Measurements from ENCODE around the gene PAX3.

PAX3 gene

GRCh38 chr2:222283634-222284033 is 15.2 kb downstream of the PAX3 start:
- TF ChIP-seq FOXM1 (IDR thresholded peaks at IDR 0.05; ENCODE audit: borderline replicate concordance): no peak
- no peak for TF ChIP-seq TARDBP (IDR thresholded peaks at IDR 0.05)
- no peak for DNase-seq (ENCODE audit: extremely low spot score)
- ChIA-PET CTCF (interaction anchor here (0.6 kb wide), 1 partner anchor 36 kb away, joined by 4 read pairs; no protein-coding TSS in a partner anchor), POLR2A (interaction anchor here (1.0 kb wide), 1 partner anchor 9 kb away, joined by 3 read pairs; no protein-coding TSS in a partner anchor)

DNA sequence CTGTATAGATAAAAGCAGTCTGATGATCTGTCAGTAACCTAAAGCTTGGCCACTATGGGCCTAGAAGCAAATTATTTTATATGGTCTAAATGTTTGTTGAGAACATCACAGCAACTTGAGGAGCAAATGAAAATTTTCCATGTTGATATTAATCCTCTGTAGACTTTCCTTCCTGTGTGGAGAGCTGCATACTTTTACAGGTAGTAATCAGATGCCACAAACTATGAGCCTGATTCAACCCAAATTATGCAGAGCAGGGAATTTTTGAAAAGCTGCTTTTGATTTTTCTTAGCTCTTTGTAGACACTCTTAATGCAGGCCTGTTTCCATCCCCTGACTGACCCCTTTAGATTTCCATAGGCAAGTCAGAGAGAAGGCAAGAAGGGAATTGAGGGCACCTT is 17.3 kb downstream of the PAX3 start:
- ChIA-PET CTCF (no interaction called here), POLR2A (no interaction called here)
- DNase-seq (ENCODE audit: extremely low spot score): no peak
- TF ChIP-seq, protein P1, sequence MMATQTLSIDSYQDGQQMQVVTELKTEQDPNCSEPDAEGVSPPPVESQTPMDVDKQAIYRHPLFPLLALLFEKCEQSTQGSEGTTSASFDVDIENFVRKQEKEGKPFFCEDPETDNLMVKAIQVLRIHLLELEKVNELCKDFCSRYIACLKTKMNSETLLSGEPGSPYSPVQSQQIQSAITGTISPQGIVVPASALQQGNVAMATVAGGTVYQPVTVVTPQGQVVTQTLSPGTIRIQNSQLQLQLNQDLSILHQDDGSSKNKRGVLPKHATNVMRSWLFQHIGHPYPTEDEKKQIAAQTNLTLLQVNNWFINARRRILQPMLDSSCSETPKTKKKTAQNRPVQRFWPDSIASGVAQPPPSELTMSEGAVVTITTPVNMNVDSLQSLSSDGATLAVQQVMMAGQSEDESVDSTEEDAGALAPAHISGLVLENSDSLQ (IDR thresholded peaks at IDR 0.05): no peak
- TF ChIP-seq BHLHE40 (IDR thresholded peaks at IDR 0.05; ENCODE audit: borderline replicate concordance) (no peak), SUZ12 (IDR thresholded peaks at IDR 0.05) (no peak), FOXK2 (IDR thresholded peaks at IDR 0.05) (no peak), ZNF384 (IDR thresholded peaks at IDR 0.05) (no peak), LEF1 (IDR thresholded peaks at IDR 0.05; ENCODE audit: borderline replicate concordance) (no peak), FOXM1 (IDR thresholded peaks at IDR 0.05; ENCODE audit: borderline replicate concordance) (no peak), CTBP1 (IDR thresholded peaks at IDR 0.05; ENCODE audit: borderline replicate concordance) (no peak), ELF4 (IDR thresholded peaks at IDR 0.05) (no peak), NFRKB (IDR thresholded peaks at IDR 0.05) (no peak), HDGF (IDR thresholded peaks at IDR 0.05; ENCODE audit: borderline replicate concordance) (no peak), SP1 (IDR thresholded peaks at IDR 0.05) (no peak), TARDBP (IDR thresholded peaks at IDR 0.05) (no peak), FOXA1 (IDR thresholded peaks at IDR 0.05) (no peak)

- ChIA-PET POLR2A (no interaction called here), CTCF (interaction anchor here (0.6 kb wide), 1 partner anchor 15 kb away, joined by 3 read pairs; no protein-coding TSS in a partner anchor)
- TF ChIP-seq SUZ12 (IDR thresholded peaks at IDR 0.05) (no peak), ARNT (IDR thresholded peaks at IDR 0.05) (no peak), SP1 (IDR thresholded peaks at IDR 0.05) (no peak), FOXM1 (IDR thresholded peaks at IDR 0.05; ENCODE audit: borderline replicate concordance) (no peak), TARDBP (IDR thresholded peaks at IDR 0.05) (no peak), ZNF384 (IDR thresholded peaks at IDR 0.05) (no peak), NFRKB (IDR thresholded peaks at IDR 0.05) (no peak), BHLHE40 (IDR thresholded peaks at IDR 0.05; ENCODE audit: borderline replicate concordance) (no peak), FOXA1 (IDR thresholded peaks at IDR 0.05) (no peak), L3MBTL2 (conservative IDR thresholded peaks at IDR 0.05) (no peak), ELF4 (IDR thresholded peaks at IDR 0.05) (no peak), FOXK2 (IDR thresholded peaks at IDR 0.05) (no peak), CTBP1 (IDR thresholded peaks at IDR 0.05; ENCODE audit: borderline replicate concordance) (no peak), LEF1 (IDR thresholded peaks at IDR 0.05; ENCODE audit: borderline replicate concordance) (no peak), HDGF (IDR thresholded peaks at IDR 0.05; ENCODE audit: borderline replicate concordance) (no peak)
- TF ChIP-seq, protein P1 (IDR thresholded peaks at IDR 0.05): no peak
- DNase-seq (ENCODE audit: extremely low spot score): no peak
Observed at GRCh38 chr2:222280795-222281194, 18.0 kb downstream of the PAX3 start.

GRCh38 chr2:222272446-222273015 is 26.3 kb downstream of the PAX3 start:
- ChIA-PET CTCF (no interaction called here), POLR2A (interaction anchor here (1.1 kb wide), 1 partner anchor 26 kb away, joined by 3 read pairs; the partner anchor contains the start of gene PAX3)
- TF ChIP-seq SP1 (IDR thresholded peaks at IDR 0.05) (no peak), ELF4 (IDR thresholded peaks at IDR 0.05) (no peak), CTBP1 (IDR thresholded peaks at IDR 0.05; ENCODE audit: borderline replicate concordance) (no peak), HDGF (IDR thresholded peaks at IDR 0.05; ENCODE audit: borderline replicate concordance) (no peak)
- DNase-seq (ENCODE audit: extremely low spot score): no peak

DNA sequence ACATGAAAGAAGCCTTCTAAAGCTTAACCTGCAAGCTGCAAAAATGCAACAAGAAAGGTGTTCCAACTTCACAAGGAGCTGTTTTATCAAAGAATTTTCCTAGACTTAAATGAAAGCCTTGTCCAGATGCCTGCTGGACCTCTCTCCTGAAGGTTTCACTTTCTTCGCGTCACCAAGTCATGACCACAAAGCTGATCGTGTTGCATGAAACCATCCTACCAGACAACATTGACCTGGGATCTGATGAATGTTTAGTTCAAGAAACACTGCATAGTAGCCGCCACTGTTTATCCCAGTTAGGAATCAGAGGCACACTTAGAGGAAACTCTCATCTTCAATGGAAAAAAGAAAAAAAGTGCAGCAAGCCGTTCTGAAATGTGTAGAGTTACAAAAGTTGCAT is 26.9 kb downstream of the PAX3 start:
- DNase-seq (ENCODE audit: extremely low spot score): no peak
- TF ChIP-seq LEF1 (IDR thresholded peaks at IDR 0.05; ENCODE audit: borderline replicate concordance) (no peak), NFRKB (IDR thresholded peaks at IDR 0.05) (no peak), ZNF384 (IDR thresholded peaks at IDR 0.05) (no peak), ARNT (IDR thresholded peaks at IDR 0.05) (no peak), FOXA1 (IDR thresholded peaks at IDR 0.05) (no peak), FOXM1 (IDR thresholded peaks at IDR 0.05; ENCODE audit: borderline replicate concordance) (no peak)
- POLR2A ChIA-PET: interaction anchor here (1.1 kb wide), 1 partner anchor 27 kb away, joined by 3 read pairs; the partner anchor contains the start of gene PAX3
- CTCF ChIA-PET: no interaction called here

- no peak for TF ChIP-seq ZNF384 (IDR thresholded peaks at IDR 0.05)
- no peak for TF ChIP-seq L3MBTL2 (conservative IDR thresholded peaks at IDR 0.05)
- TF ChIP-seq ARNT (IDR thresholded peaks at IDR 0.05): no peak
- no peak for TF ChIP-seq SP1 (IDR thresholded peaks at IDR 0.05)
- TF ChIP-seq HDGF (IDR thresholded peaks at IDR 0.05; ENCODE audit: borderline replicate concordance): no peak
- no peak for TF ChIP-seq ELF4 (IDR thresholded peaks at IDR 0.05)
- TF ChIP-seq LEF1 (IDR thresholded peaks at IDR 0.05; ENCODE audit: borderline replicate concordance): no peak
- TF ChIP-seq, protein P1 (IDR thresholded peaks at IDR 0.05): no peak
- ChIA-PET POLR2A (no interaction called here), CTCF (no interaction called here)
- DNase-seq (ENCODE audit: extremely low spot score): no peak
Observed at GRCh38 chr2:222270396-222270795, 28.4 kb downstream of the PAX3 start.

DNA sequence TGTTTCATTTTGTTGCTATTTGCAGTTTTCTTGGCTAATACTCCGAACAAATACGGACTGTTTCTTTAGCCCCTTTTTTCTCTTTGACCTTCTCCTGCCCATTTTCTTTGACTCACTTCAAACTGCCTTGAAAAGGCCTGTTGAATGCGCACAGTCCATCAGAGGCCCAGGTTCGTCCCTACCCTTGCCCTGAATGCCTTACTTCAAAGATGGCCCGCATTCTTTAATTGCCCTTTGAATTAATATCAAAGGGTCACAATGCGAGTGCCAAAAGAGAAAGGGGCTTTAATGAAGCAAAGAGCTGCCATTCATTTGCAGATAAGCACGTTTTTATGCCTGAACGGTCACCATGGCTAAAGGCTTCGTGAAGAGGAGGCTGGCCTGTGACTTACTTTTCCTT is 29.7 kb downstream of the PAX3 start:
- DNase-seq (ENCODE audit: extremely low spot score): no peak
- ChIA-PET POLR2A (no interaction called here), CTCF (no interaction called here)
- TF ChIP-seq FOXK2 (IDR thresholded peaks at IDR 0.05): no peak
- no peak for TF ChIP-seq CTBP1 (IDR thresholded peaks at IDR 0.05; ENCODE audit: borderline replicate concordance)
- no peak for TF ChIP-seq LEF1 (IDR thresholded peaks at IDR 0.05; ENCODE audit: borderline replicate concordance)
- no peak for TF ChIP-seq TARDBP (IDR thresholded peaks at IDR 0.05)
- no peak for TF ChIP-seq FOXA1 (IDR thresholded peaks at IDR 0.05)
- TF ChIP-seq HDGF (IDR thresholded peaks at IDR 0.05; ENCODE audit: borderline replicate concordance): no peak
- TF ChIP-seq FOXM1 (IDR thresholded peaks at IDR 0.05; ENCODE audit: borderline replicate concordance): no peak
- TF ChIP-seq BHLHE40 (IDR thresholded peaks at IDR 0.05; ENCODE audit: borderline replicate concordance): no peak
- no peak for TF ChIP-seq ARNT (IDR thresholded peaks at IDR 0.05)
- no peak for TF ChIP-seq NFRKB (IDR thresholded peaks at IDR 0.05)
- no peak for TF ChIP-seq ZNF384 (IDR thresholded peaks at IDR 0.05)
